Activated CD4-positive, alpha-beta T cell treated with anti-CD3 and anti-CD28 coated beads for 36 hours (primary cell): ENCODE results near the gene MAP3K20. TPM values are rescaled to one million over a fixed set of nuclear protein-coding genes. Genes with fewer than 3 reads are reported as not detected.
"Not testable (repeated sequence)": the region's sequence is repeated elsewhere in the genome, so short reads cannot be mapped to it uniquely, and the experiment has no call there.

Source experiments
- ATAC-seq: fragments of 200-7000 bp; cut with Tn5 transposase; one replicate; pipeline ENCODE4 v1.10.0; 2021; ENCODE audit warnings: mild to moderate bottlenecking, moderate library complexity
- CTCF ChIA-PET: fragments of 350-600 bp; sonication (Branson Sonifier 250); formaldehyde crosslinking; loops from one replicate; lab custom pipeline; 2021; ENCODE audit warnings: antibody characterized with exemption; lab: Charles Lee
- POLR2A ChIA-PET: fragments of 350-600 bp; sonication (Branson Sonifier 250); formaldehyde crosslinking; loops from one replicate; lab custom pipeline; 2021; ENCODE audit warnings: antibody characterized with exemption, inconsistent platforms; lab: Charles Lee
- DNase-seq: peaks from one replicate; pipeline ENCODE4 v3.0.0-alpha.2; 2020
- H3K27ac Mint-ChIP-seq: one replicate; pipeline ENCODE4 v1.8.0; 2021; ENCODE audit warnings: mixed read lengths
- H3K27me3 Mint-ChIP-seq: one replicate; pipeline ENCODE4 v1.8.0; 2021; ENCODE audit warnings: mixed read lengths
- H3K36me3 Mint-ChIP-seq: one replicate; pipeline ENCODE4 v1.8.0; 2021; ENCODE audit warnings: low read depth, mixed read lengths
- H3K4me1 Mint-ChIP-seq: one replicate; pipeline ENCODE4 v1.8.0; 2021; ENCODE audit warnings: mixed read lengths
- H3K4me3 Mint-ChIP-seq: one replicate; pipeline ENCODE4 v1.8.0; 2021; ENCODE audit warnings: mild to moderate bottlenecking, moderate library complexity, mixed read lengths
- H3K9me3 Mint-ChIP-seq: one replicate; pipeline ENCODE4 v1.8.0; 2021; ENCODE audit warnings: low read depth, mixed read lengths
- intact Hi-C, 2 experiments: fragments of 100-400 bp; cut with DNase I in 1 of 2; cut with micrococcal nuclease in 1 of 2; formaldehyde crosslinking; loops; one replicate each; pipeline versions ENCODE4 v1.14.2 to v1.15.1; 2022 to 2024; cut with DNase I, micrococcal nuclease
- total RNA-seq, 2 experiments: library from RNA; stranded (reverse); gene quantifications; one replicate each; pipeline ENCODE4 v1.2.3, GENCODE V29; 2021

The MAP3K20 gene
- total RNA-seq, 2 experiments from 2014 or later = 8.1 to 8.4 TPM

GRCh38 chr2:173161507-173161906 is 85.9 kb downstream of the MAP3K20 start:
- H3K27ac Mint-ChIP-seq = no peak overlapping the region
- no peak overlapping the region for H3K4me3 Mint-ChIP-seq
- H3K9me3 Mint-ChIP-seq = no peaks in the 10 kb centered on the region
- ChIA-PET CTCF (no interaction called here), POLR2A (no interaction called here)
- no peaks in the 10 kb centered on the region for H3K4me1 Mint-ChIP-seq
- DNase-seq = no peak
- no peaks in the 10 kb centered on the region for H3K36me3 Mint-ChIP-seq
- intact Hi-C loops = no loop called here
- H3K27me3 Mint-ChIP-seq = peaks cover 4% of the 10 kb centered on the region
- ATAC-seq = no peak

- DNase-seq, ATAC-seq, H3K4me1 Mint-ChIP-seq, CTCF ChIA-PET, H3K9me3 Mint-ChIP-seq, H3K4me3 Mint-ChIP-seq, POLR2A ChIA-PET, H3K36me3 Mint-ChIP-seq, intact Hi-C loops, H3K27ac Mint-ChIP-seq, H3K27me3 Mint-ChIP-seq: not testable (repeated sequence)
These were observed 87.7 kb downstream of the MAP3K20 start for GRCh38 chr2:173163357-173163756.

GRCh38 chr2:173164396-173164795 is 88.8 kb downstream of the MAP3K20 start:
- ChIA-PET CTCF (interaction anchor here (0.6 kb wide), 1 partner anchor 40 kb away, joined by 7 read pairs; no protein-coding TSS in a partner anchor), POLR2A (interaction anchor here (0.7 kb wide), 1 partner anchor 1398 kb away, joined by 3 read pairs; no protein-coding TSS in a partner anchor)
- DNase-seq (no peak), ATAC-seq (no peak)
- Mint-ChIP-seq H3K27me3 (peaks cover 2% of the 10 kb centered on the region), H3K36me3 (no peaks in the 10 kb centered on the region), H3K4me3 (no peak overlapping the region), H3K4me1 (no peaks in the 10 kb centered on the region), H3K9me3 (no peaks in the 10 kb centered on the region), H3K27ac (no peak overlapping the region)
- intact Hi-C loops = no loop called here

GRCh38 chr2:173165443-173166238 is 90.0 kb downstream of the MAP3K20 start:
- DNase-seq = no peak
- peaks cover 2% of the 10 kb centered on the region for H3K27me3 Mint-ChIP-seq
- no peaks in the 10 kb centered on the region for H3K36me3 Mint-ChIP-seq
- intact Hi-C loops = no loop called here
- no peak for ATAC-seq
- H3K4me1 Mint-ChIP-seq = no peaks in the 10 kb centered on the region
- no peak overlapping the region for H3K27ac Mint-ChIP-seq
- no peak overlapping the region for H3K4me3 Mint-ChIP-seq
- ChIA-PET POLR2A (no interaction called here), CTCF (no interaction called here)
- H3K9me3 Mint-ChIP-seq = no peaks in the 10 kb centered on the region

- H3K9me3 Mint-ChIP-seq = peaks cover 2% of the 10 kb centered on the region
- no peaks in the 10 kb centered on the region for H3K4me1 Mint-ChIP-seq
- no peak overlapping the region for H3K27ac Mint-ChIP-seq
- CTCF ChIA-PET = interaction anchor here (0.6 to 0.7 kb wide), 2 partner anchors 72 to 277 kb away, joined by 3 read pairs; no protein-coding TSS in a partner anchor
- peaks cover 2% of the 10 kb centered on the region for H3K36me3 Mint-ChIP-seq
- DNase-seq (no peak), ATAC-seq (no peak)
- POLR2A ChIA-PET = interaction anchor here (0.6 kb wide), 1 partner anchor 183 kb away, joined by 3 read pairs; the partner anchor contains the start of gene CDCA7
- intact Hi-C loops = no loop called here
- H3K27me3 Mint-ChIP-seq = peaks cover 4% of the 10 kb centered on the region
- H3K4me3 Mint-ChIP-seq = no peak overlapping the region
These were observed 95.7 kb downstream of the MAP3K20 start for GRCh38 chr2:173171321-173171720.

GRCh38 chr2:173171924-173172643 is 96.4 kb downstream of the MAP3K20 start:
- ATAC-seq (no peak), DNase-seq (no peak)
- H3K9me3 Mint-ChIP-seq = peaks cover 2% of the 10 kb centered on the region
- POLR2A ChIA-PET = interaction anchor here (0.6 kb wide), 1 partner anchor 182 kb away, joined by 3 read pairs; the partner anchor contains the start of gene CDCA7
- CTCF ChIA-PET = interaction anchor here (0.6 to 0.7 kb wide), 2 partner anchors 71 to 366 kb away, joined by 3 read pairs; no protein-coding TSS in a partner anchor
- H3K27ac Mint-ChIP-seq = no peak overlapping the region
- H3K36me3 Mint-ChIP-seq = peaks cover 2% of the 10 kb centered on the region
- H3K27me3 Mint-ChIP-seq = peaks cover 6% of the 10 kb centered on the region
- no peaks in the 10 kb centered on the region for H3K4me1 Mint-ChIP-seq
- no peak overlapping the region for H3K4me3 Mint-ChIP-seq
- intact Hi-C loops = no loop called here

GRCh38 chr2:173174339-173174738 is 98.7 kb downstream of the MAP3K20 start:
- intact Hi-C loops, CTCF ChIA-PET: not testable (repeated sequence)

GRCh38 chr2:173175222-173175621 is 99.6 kb downstream of the MAP3K20 start:
- no peak for ATAC-seq
- intact Hi-C loops = no loop called here
- peaks cover 9% of the 10 kb centered on the region for H3K27me3 Mint-ChIP-seq
- no peak for DNase-seq
- ChIA-PET CTCF (no interaction called here), POLR2A (interaction anchor here (0.7 kb wide), 1 partner anchor 80 kb away, joined by 3 read pairs; no protein-coding TSS in a partner anchor)
- H3K4me3 Mint-ChIP-seq = no peak overlapping the region
- peaks cover 2% of the 10 kb centered on the region for H3K9me3 Mint-ChIP-seq
- peaks cover 2% of the 10 kb centered on the region for H3K36me3 Mint-ChIP-seq
- H3K4me1 Mint-ChIP-seq = no peaks in the 10 kb centered on the region
- no peak overlapping the region for H3K27ac Mint-ChIP-seq

More at GRCh38 chr2:173174339-173174738, 98.7 kb downstream of the MAP3K20 start:
- H3K4me1 Mint-ChIP-seq, H3K4me3 Mint-ChIP-seq, POLR2A ChIA-PET, H3K36me3 Mint-ChIP-seq, ATAC-seq, H3K27me3 Mint-ChIP-seq, DNase-seq, H3K9me3 Mint-ChIP-seq, H3K27ac Mint-ChIP-seq: not testable (repeated sequence)

GRCh38 chr2:173181982-173182381 is 106.3 kb downstream of the MAP3K20 start:
- ChIA-PET CTCF (no interaction called here), POLR2A (no interaction called here)
- Mint-ChIP-seq H3K4me1 (peaks cover 2% of the 10 kb centered on the region), H3K27ac (no peak overlapping the region), H3K4me3 (no peak overlapping the region), H3K27me3 (peaks cover 6% of the 10 kb centered on the region), H3K9me3 (no peaks in the 10 kb centered on the region), H3K36me3 (no peaks in the 10 kb centered on the region)
- ATAC-seq (no peak), DNase-seq (no peak)
- intact Hi-C loops = no loop called here

- H3K9me3 Mint-ChIP-seq = no peaks in the 10 kb centered on the region
- H3K36me3 Mint-ChIP-seq = no peaks in the 10 kb centered on the region
- POLR2A ChIA-PET = no interaction called here
- DNase-seq = no peak
- H3K4me1 Mint-ChIP-seq = peaks cover 2% of the 10 kb centered on the region
- intact Hi-C loops = no loop called here
- no peak for ATAC-seq
- no peak overlapping the region for H3K4me3 Mint-ChIP-seq
- peaks cover 3% of the 10 kb centered on the region for H3K27me3 Mint-ChIP-seq
- H3K27ac Mint-ChIP-seq = no peak overlapping the region
- CTCF ChIA-PET = interaction anchor here (0.8 to 1.6 kb wide), 2 partner anchors 157 to 381 kb away, joined by 4 to 6 read pairs; no protein-coding TSS in a partner anchor
These were observed 108.7 kb downstream of the MAP3K20 start for GRCh38 chr2:173184031-173185004.
